ENCODE measurements around the gene CPNE1. TPM values are rescaled to one million over a fixed set of nuclear protein-coding genes. Genes with fewer than 3 reads are reported as not detected.
A peak's percentile ranks its signal among the peaks of the same experiment; 100 is the strongest.
"Not testable (repeated sequence)": the region's sequence is repeated elsewhere in the genome, so short reads cannot be mapped to it uniquely, and the experiment has no call there.

Gene CPNE1
- 100 to 1,000 TPM; 125 to 126 TPM for total RNA-seq

- no peak for TF ChIP-seq CTCF (IDR thresholded peaks at IDR 0.05)
- peak; percentile 55 for DNase-seq (ENCODE audit: low spot score)
- Histone ChIP-seq H3K27ac (peak within 1 kb of the TSS; percentile 92 to 97), H3K4me3 (peak within 1 kb of the TSS; percentile 85), H3K36me3 (peaks cover 4% of the 10 kb centered on the region), H3K4me1 (ENCODE audit: control insufficient read depth in 1 of 2, low read depth in 2 of 2) (peaks cover 23 to 37% of the 10 kb centered on the region in 2 donors), H3K9me3 (no peaks in the 10 kb centered on the region), H3K27me3 (replicated peaks; ENCODE audit: insufficient read depth) (no peaks in the 10 kb centered on the region)
- peak; percentile 96 for ATAC-seq (ENCODE audit: insufficient number of reproducible peaks, low FRiP score, low read depth)
These were observed at the start of gene CPNE1, which contains the start of gene RBM12 for GRCh38 chr20:35664466-35665206. Gene CPNE1 (minus strand): TSS chr20:35664900. CDS start chr20:35632923, 31,977 bp downstream. Gene RBM12 (minus strand): TSS chr20:35664900. CDS start chr20:35655322, 9,578 bp downstream.

- no peak for DNase-seq (ENCODE audit: low spot score)
- H3K4me3 ChIP-seq, result no peak overlapping the region
These were observed 49.4 kb upstream of the CPNE1 start for GRCh38 chr20:35714127-35714526.

GRCh38 chr20:35713120-35713519, 48.4 kb upstream of the CPNE1 start:
- not testable (repeated sequence) for H3K4me3 ChIP-seq; H3K27me3 ChIP-seq (replicated peaks; ENCODE audit: insufficient read depth); H3K9me3 ChIP-seq; ATAC-seq (ENCODE audit: insufficient number of reproducible peaks, low FRiP score, low read depth); DNase-seq (ENCODE audit: low spot score); H3K27ac ChIP-seq
- Histone ChIP-seq H3K36me3 (peaks cover 62% of the 10 kb centered on the region), H3K4me1 (ENCODE audit: control insufficient read depth in 1 of 2, low read depth in 2 of 2) (peaks cover 0 to 32% of the 10 kb centered on the region in 2 donors)

More at GRCh38 chr20:35714127-35714526, 49.4 kb upstream of the CPNE1 start:
- ATAC-seq (ENCODE audit: insufficient number of reproducible peaks, low FRiP score, low read depth), result no peak
- H3K4me1 ChIP-seq (ENCODE audit: control insufficient read depth in 1 of 2, low read depth in 2 of 2), result peaks cover 0 to 27% of the 10 kb centered on the region in 2 donors
- H3K27me3 ChIP-seq (replicated peaks; ENCODE audit: insufficient read depth), result no peaks in the 10 kb centered on the region
- no peak overlapping the region for H3K27ac ChIP-seq
- H3K36me3 ChIP-seq, result peaks cover 70% of the 10 kb centered on the region
- H3K9me3 ChIP-seq, result no peaks in the 10 kb centered on the region
- no peak for TF ChIP-seq CTCF (IDR thresholded peaks at IDR 0.05)

GRCh38 chr20:35711588-35712209, 47.0 kb upstream of the CPNE1 start:
- Histone ChIP-seq H3K27me3 (replicated peaks; ENCODE audit: insufficient read depth) (no peaks in the 10 kb centered on the region), H3K36me3 (peaks cover 49% of the 10 kb centered on the region), H3K9me3 (no peaks in the 10 kb centered on the region), H3K4me3 (no peak overlapping the region), H3K27ac (no peak overlapping the region), H3K4me1 (ENCODE audit: control insufficient read depth in 1 of 2, low read depth in 2 of 2) (peaks cover 0 to 28% of the 10 kb centered on the region in 2 donors)
- ATAC-seq (ENCODE audit: insufficient number of reproducible peaks, low FRiP score, low read depth), result no peak
- TF ChIP-seq CTCF (IDR thresholded peaks at IDR 0.05), result no peak
- DNase-seq (ENCODE audit: low spot score), result no peak

GRCh38 chr20:35710884-35711587, 46.3 kb upstream of the CPNE1 start:
- no peaks in the 10 kb centered on the region for H3K9me3 ChIP-seq
- TF ChIP-seq CTCF (IDR thresholded peaks at IDR 0.05), result no peak
- peaks cover 0 to 28% of the 10 kb centered on the region in 2 donors for H3K4me1 ChIP-seq (ENCODE audit: control insufficient read depth in 1 of 2, low read depth in 2 of 2)
- ATAC-seq (ENCODE audit: insufficient number of reproducible peaks, low FRiP score, low read depth), result no peak
- H3K4me3 ChIP-seq, result no peak overlapping the region
- H3K27me3 ChIP-seq (replicated peaks; ENCODE audit: insufficient read depth), result no peaks in the 10 kb centered on the region
- no peak overlapping the region for H3K27ac ChIP-seq
- H3K36me3 ChIP-seq, result peaks cover 49% of the 10 kb centered on the region
- no peak for DNase-seq (ENCODE audit: low spot score)

All from thoracic aorta (tissue), 2 donors.